ENCODE data around the gene ITGB5. TPM values are rescaled to one million over a fixed set of nuclear protein-coding genes. Genes with fewer than 3 reads are reported as not detected.

Gene ITGB5
- total RNA-seq, 1 experiment from 2014 or later = 339 TPM

DNA sequence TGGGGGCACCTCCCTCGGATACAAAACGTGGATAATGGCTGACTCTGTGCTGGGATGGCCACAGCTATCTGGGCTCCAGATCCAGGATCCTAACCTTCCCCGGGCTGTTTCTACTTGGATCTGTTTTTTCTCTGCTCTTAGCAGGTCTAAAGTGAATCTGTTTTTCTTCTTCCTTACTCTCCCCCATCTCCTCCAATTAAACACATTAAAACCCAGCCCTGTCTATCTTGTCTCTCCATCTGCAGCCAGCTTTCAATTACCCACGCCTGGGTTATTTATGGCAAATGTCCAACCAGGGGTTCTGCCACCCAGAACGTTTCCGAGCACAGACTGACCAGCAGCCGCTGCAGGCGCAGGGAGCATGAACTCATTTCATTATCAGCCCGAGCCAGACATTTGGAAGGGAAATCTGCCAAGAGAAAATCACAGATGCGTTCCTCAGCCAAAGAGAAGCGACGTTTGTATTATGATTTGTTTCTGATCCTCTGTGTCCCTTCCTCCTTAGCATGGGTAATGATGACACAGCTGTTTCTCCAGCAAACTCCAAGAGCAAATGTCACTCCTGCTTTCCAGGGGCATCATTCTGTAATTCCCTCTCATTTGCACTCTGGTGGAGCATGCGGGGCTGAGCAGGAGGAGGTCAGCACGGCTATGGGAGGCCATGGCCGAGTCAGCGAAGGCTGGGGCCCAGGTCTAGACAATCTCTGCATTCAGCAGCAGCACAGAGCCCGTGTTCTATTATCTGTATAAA is 114.9 kb downstream of the ITGB5 start:
- CTCF ChIA-PET = interaction anchor here (3.5 kb wide), 1 partner anchor 11 kb away, joined by 23 read pairs; no protein-coding TSS in a partner anchor

GRCh38 chr3:124771083-124771445 is 116.1 kb downstream of the ITGB5 start:
- ChIA-PET CTCF (interaction anchor here (1.5 to 3.5 kb wide), 3 partner anchors 10 to 130 kb away, joined by 4 to 23 read pairs (median 10); no protein-coding TSS in a partner anchor), POLR2A (no interaction called here)
- Mint-ChIP-seq H3K4me1 (peaks cover 22% of the 10 kb centered on the region), H3K4me3 (no peak overlapping the region), H3K36me3 (peaks cover 78% of the 10 kb centered on the region), H3K27me3 (ENCODE audit: low read depth) (no peaks in the 10 kb centered on the region), H3K9me3 (no peaks in the 10 kb centered on the region), H3K27ac (peak overlapping the region; percentile 82)
- DNase-seq (ENCODE audit: low spot score) (no peak), ATAC-seq (no peak)
- no peak for TF ChIP-seq JUN (CRISPR knock-in tag; IDR thresholded peaks at IDR 0.05)
- TF ChIP-seq, protein P1, sequence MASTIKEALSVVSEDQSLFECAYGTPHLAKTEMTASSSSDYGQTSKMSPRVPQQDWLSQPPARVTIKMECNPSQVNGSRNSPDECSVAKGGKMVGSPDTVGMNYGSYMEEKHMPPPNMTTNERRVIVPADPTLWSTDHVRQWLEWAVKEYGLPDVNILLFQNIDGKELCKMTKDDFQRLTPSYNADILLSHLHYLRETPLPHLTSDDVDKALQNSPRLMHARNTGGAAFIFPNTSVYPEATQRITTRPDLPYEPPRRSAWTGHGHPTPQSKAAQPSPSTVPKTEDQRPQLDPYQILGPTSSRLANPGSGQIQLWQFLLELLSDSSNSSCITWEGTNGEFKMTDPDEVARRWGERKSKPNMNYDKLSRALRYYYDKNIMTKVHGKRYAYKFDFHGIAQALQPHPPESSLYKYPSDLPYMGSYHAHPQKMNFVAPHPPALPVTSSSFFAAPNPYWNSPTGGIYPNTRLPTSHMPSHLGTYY (CRISPR knock-in tag; IDR thresholded peaks at IDR 0.05) = no peak
- no peak for TF ChIP-seq FOXP1 (CRISPR knock-in tag; IDR thresholded peaks at IDR 0.05; ENCODE audit: borderline replicate concordance)
- no peak for TF ChIP-seq USF2 (CRISPR knock-in tag; IDR thresholded peaks at IDR 0.05)
- TF ChIP-seq ZBTB43 (CRISPR knock-in tag; IDR thresholded peaks at IDR 0.05) = no peak
- TF ChIP-seq TEAD1 (CRISPR knock-in tag; IDR thresholded peaks at IDR 0.05) = no peak
- TF ChIP-seq CDX4 (CRISPR knock-in tag; IDR thresholded peaks at IDR 0.05; ENCODE audit: borderline replicate concordance) = no peak
- TF ChIP-seq NR1H2 (CRISPR knock-in tag; IDR thresholded peaks at IDR 0.05) = no peak
- no peak for TF ChIP-seq TEAD4 (CRISPR knock-in tag; IDR thresholded peaks at IDR 0.05)

More for the DNA sequence above, 114.9 kb downstream of the ITGB5 start:
- no peak for DNase-seq (ENCODE audit: low spot score)
- TF ChIP-seq ZNF138 (CRISPR knock-in tag; conservative IDR thresholded peaks at IDR 0.05) (no peak), MLX (CRISPR knock-in tag; IDR thresholded peaks at IDR 0.05) (no peak), E2F1 (CRISPR knock-in tag; IDR thresholded peaks at IDR 0.05) (no peak), PRDM15 (CRISPR knock-in tag; IDR thresholded peaks at IDR 0.05) (no peak), ZNF396 (CRISPR knock-in tag; IDR thresholded peaks at IDR 0.05; ENCODE audit: borderline replicate concordance) (no peak), NR1H2 (CRISPR knock-in tag; IDR thresholded peaks at IDR 0.05) (no peak), RORB (CRISPR knock-in tag; IDR thresholded peaks at IDR 0.05) (no peak; the same call in 1 of the 2 replicates), SMAD4 (CRISPR knock-in tag; IDR thresholded peaks at IDR 0.05) (no peak)
- TF ChIP-seq, protein P2, sequence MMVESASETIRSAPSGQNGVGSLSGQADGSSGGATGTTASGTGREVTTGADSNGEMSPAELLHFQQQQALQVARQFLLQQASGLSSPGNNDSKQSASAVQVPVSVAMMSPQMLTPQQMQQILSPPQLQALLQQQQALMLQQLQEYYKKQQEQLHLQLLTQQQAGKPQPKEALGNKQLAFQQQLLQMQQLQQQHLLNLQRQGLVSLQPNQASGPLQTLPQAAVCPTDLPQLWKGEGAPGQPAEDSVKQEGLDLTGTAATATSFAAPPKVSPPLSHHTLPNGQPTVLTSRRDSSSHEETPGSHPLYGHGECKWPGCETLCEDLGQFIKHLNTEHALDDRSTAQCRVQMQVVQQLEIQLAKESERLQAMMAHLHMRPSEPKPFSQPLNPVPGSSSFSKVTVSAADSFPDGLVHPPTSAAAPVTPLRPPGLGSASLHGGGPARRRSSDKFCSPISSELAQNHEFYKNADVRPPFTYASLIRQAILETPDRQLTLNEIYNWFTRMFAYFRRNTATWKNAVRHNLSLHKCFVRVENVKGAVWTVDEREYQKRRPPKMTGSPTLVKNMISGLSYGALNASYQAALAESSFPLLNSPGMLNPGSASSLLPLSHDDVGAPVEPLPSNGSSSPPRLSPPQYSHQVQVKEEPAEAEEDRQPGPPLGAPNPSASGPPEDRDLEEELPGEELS (CRISPR knock-in tag; IDR thresholded peaks at IDR 0.05) = no peak
- peaks cover 32% of the 10 kb centered on the region for H3K4me1 Mint-ChIP-seq
- H3K36me3 Mint-ChIP-seq = peaks cover 73% of the 10 kb centered on the region
- no peak for ATAC-seq
- H3K9me3 Mint-ChIP-seq = no peaks in the 10 kb centered on the region
- H3K4me3 Mint-ChIP-seq = no peak overlapping the region
- H3K27me3 Mint-ChIP-seq (ENCODE audit: low read depth) = no peaks in the 10 kb centered on the region
- POLR2A ChIA-PET = interaction anchor here (0.8 kb wide), 1 partner anchor 54 kb away, joined by 4 read pairs; no protein-coding TSS in a partner anchor
- H3K27ac Mint-ChIP-seq = peak overlapping the region; percentile 57

Data from WTC11 (cell line).